Activated CD4-positive, alpha-beta T cell treated with anti-CD3 and anti-CD28 coated beads, Interleukin-2, amount 50 U/mL, for 1 hour (primary cell): ENCODE measurements around the gene ITPKB.
"Not testable (repeated sequence)": the region's sequence is repeated elsewhere in the genome, so short reads cannot be mapped to it uniquely, and the experiment has no call there.

Experiments used
- DNase-seq: peaks from one replicate; pipeline ENCODE4 v3.0.0-alpha.2; 2020

Gene ITPKB

GRCh38 chr1:226648421-226648820 lies 90.7 kb downstream of the ITPKB start:
- DNase-seq: no peak

GRCh38 chr1:226647719-226648118 lies 91.4 kb downstream of the ITPKB start:
- no peak for DNase-seq

GRCh38 chr1:226646870-226647449 lies 92.1 kb downstream of the ITPKB start:
- DNase-seq: no peak

- DNase-seq: no peak
Observed at GRCh38 chr1:226646026-226646869, 92.8 kb downstream of the ITPKB start.

- DNase-seq: no peak
Observed at GRCh38 chr1:226645279-226645976, 93.7 kb downstream of the ITPKB start.

- no peak for DNase-seq
Observed at GRCh38 chr1:226644541-226645176, 94.4 kb downstream of the ITPKB start.

GRCh38 chr1:226643611-226644540 lies 95.2 kb downstream of the ITPKB start:
- no peak for DNase-seq

GRCh38 chr1:226643177-226643576 lies 95.9 kb downstream of the ITPKB start:
- DNase-seq: peak; percentile 49

GRCh38 chr1:226642421-226642820 lies 96.7 kb downstream of the ITPKB start:
- DNase-seq: no peak

GRCh38 chr1:226641671-226642231 lies 97.3 kb downstream of the ITPKB start:
- no peak for DNase-seq

GRCh38 chr1:226640321-226641136 lies 98.6 kb downstream of the ITPKB start:
- no peak for DNase-seq

GRCh38 chr1:226639631-226640061 lies 99.4 kb downstream of the ITPKB start:
- no peak for DNase-seq

- not testable (repeated sequence) for DNase-seq
Observed at GRCh38 chr1:226639206-226639605, 99.9 kb downstream of the ITPKB start.

- DNase-seq: no peak
Observed at GRCh38 chr1:226638608-226639007, 100.5 kb downstream of the ITPKB start.

GRCh38 chr1:226638001-226638601 lies 101.0 kb downstream of the ITPKB start:
- no peak for DNase-seq

- DNase-seq: no peak
Observed at GRCh38 chr1:226637147-226637935, 101.7 kb downstream of the ITPKB start.

- no peak for DNase-seq
Observed at GRCh38 chr1:226636847-226637096, 102.3 kb downstream of the ITPKB start.

GRCh38 chr1:226635456-226635941 lies 103.6 kb downstream of the ITPKB start:
- DNase-seq: peak; percentile 58

GRCh38 chr1:226634611-226635246 lies 104.4 kb downstream of the ITPKB start:
- no peak for DNase-seq
